Tibial nerve (tissue), 3 donors: ENCODE results near the gene ARMH3.

Source experiments
- POLR2A ChIP-seq, 2 donors: fragments of 450-650 bp; IDR thresholded peaks; one replicate each; pipeline ENCODE4 v1.6.1; 2017; ENCODE audit warnings: antibody characterized with exemption in 2 of 2, mild to moderate bottlenecking in 2 of 2, moderate library complexity in 2 of 2
- TF ChIP-seq, protein P1 (sequence below), 5 experiments: fragments of 200-600 bp in 3 of 5; fragments of 450-650 bp in 2 of 5; sonication (generic) in 3 of 5; IDR thresholded peaks; one replicate each; pipeline ENCODE4 v1.5.1; 2016 to 2019; ENCODE audit warnings: antibody characterized with exemption in 5 of 5, mild to moderate bottlenecking in 3 of 5, moderate library complexity in 2 of 5

DNA sequence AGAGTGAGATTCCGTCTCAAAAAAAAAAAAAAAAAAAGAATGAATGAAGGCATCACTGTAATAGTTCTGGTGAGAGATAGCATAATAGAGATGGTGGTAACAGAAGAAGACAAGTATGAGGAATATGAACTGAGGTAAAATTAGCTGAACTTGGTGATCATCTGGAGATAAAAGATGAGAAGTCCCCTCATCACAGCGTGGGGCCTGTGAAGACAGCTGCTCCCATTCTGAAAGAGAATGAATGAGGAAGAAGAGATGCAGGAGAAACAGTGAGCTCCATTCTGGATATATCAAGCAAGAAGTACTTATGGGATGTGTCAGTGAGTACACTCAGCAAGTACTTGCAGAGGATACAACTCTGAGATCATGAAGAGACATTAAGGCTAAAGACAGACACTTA lies 28.7 kb downstream of the ARMH3 start:
- no peak for TF ChIP-seq POLR2A (IDR thresholded peaks at IDR 0.05)
- TF ChIP-seq, protein P1, sequence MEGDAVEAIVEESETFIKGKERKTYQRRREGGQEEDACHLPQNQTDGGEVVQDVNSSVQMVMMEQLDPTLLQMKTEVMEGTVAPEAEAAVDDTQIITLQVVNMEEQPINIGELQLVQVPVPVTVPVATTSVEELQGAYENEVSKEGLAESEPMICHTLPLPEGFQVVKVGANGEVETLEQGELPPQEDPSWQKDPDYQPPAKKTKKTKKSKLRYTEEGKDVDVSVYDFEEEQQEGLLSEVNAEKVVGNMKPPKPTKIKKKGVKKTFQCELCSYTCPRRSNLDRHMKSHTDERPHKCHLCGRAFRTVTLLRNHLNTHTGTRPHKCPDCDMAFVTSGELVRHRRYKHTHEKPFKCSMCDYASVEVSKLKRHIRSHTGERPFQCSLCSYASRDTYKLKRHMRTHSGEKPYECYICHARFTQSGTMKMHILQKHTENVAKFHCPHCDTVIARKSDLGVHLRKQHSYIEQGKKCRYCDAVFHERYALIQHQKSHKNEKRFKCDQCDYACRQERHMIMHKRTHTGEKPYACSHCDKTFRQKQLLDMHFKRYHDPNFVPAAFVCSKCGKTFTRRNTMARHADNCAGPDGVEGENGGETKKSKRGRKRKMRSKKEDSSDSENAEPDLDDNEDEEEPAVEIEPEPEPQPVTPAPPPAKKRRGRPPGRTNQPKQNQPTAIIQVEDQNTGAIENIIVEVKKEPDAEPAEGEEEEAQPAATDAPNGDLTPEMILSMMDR (IDR thresholded peaks at IDR 0.05) = no peak
